NCI-H2196 (cell line): ENCODE results near the gene HMG20A.
A peak's percentile ranks its signal among the peaks of the same experiment; 100 is the strongest.

Experiments
- DNase-seq: peaks from one replicate; lab custom pipeline; 2025; ENCODE audit not compliant: unreplicated experiment; lab: John Stamatoyannopoulos, UW

HMG20A gene

GRCh38 chr15:77420610-77421369, at the start of gene HMG20A:
HMG20A (plus strand) TSS chr15:77420888; CDS start chr15:77458408, 37,520 bp downstream.
- DNase-seq, result peak; percentile 65

GRCh38 chr15:77371850-77372563, 48.7 kb upstream of the HMG20A start:
- DNase-seq, result no peak

- DNase-seq, result no peak
Measured at GRCh38 chr15:77373441-77373840, 47.2 kb upstream of the HMG20A start.

- DNase-seq, result no peak
Measured at GRCh38 chr15:77375133-77375532, 45.6 kb upstream of the HMG20A start.

- DNase-seq, result no peak
Measured at GRCh38 chr15:77376770-77377169, 43.9 kb upstream of the HMG20A start.

GRCh38 chr15:77380033-77380432, 40.7 kb upstream of the HMG20A start:
- no peak for DNase-seq

GRCh38 chr15:77384086-77384485, 36.6 kb upstream of the HMG20A start:
- no peak for DNase-seq

- DNase-seq, result no peak
Measured at GRCh38 chr15:77384589-77385359, 35.9 kb upstream of the HMG20A start.

GRCh38 chr15:77386626-77387025, 34.1 kb upstream of the HMG20A start:
- DNase-seq, result no peak

GRCh38 chr15:77387365-77388105, 33.2 kb upstream of the HMG20A start:
- DNase-seq, result no peak

- DNase-seq, result no peak
Measured at GRCh38 chr15:77391372-77391951, 29.2 kb upstream of the HMG20A start.

GRCh38 chr15:77392762-77393470, 27.8 kb upstream of the HMG20A start:
- no peak for DNase-seq

- DNase-seq, result no peak
Measured at GRCh38 chr15:77393471-77393840, 27.2 kb upstream of the HMG20A start.

- DNase-seq, result no peak
Measured at GRCh38 chr15:77395013-77395774, 25.5 kb upstream of the HMG20A start.

- DNase-seq, result no peak
Measured at GRCh38 chr15:77396692-77397091, 24.0 kb upstream of the HMG20A start.

GRCh38 chr15:77398927-77399326, 21.8 kb upstream of the HMG20A start:
- no peak for DNase-seq

- DNase-seq, result no peak
Measured at GRCh38 chr15:77400258-77400657, 20.4 kb upstream of the HMG20A start.

GRCh38 chr15:77402740-77403379, 17.8 kb upstream of the HMG20A start:
- no peak for DNase-seq
